GM19455 (cell line): ENCODE measurements around the gene PLXNA4.
"Not testable (repeated sequence)": the region's sequence is repeated elsewhere in the genome, so short reads cannot be mapped to it uniquely, and the experiment has no call there.

ENCODE experiments used
- ATAC-seq: cut with Tn5 transposase; IDR thresholded peaks from one replicate; pipeline ENCODE4 v1.9.1; 2021; ENCODE audit not compliant: unreplicated experiment

PLXNA4 gene

DNA sequence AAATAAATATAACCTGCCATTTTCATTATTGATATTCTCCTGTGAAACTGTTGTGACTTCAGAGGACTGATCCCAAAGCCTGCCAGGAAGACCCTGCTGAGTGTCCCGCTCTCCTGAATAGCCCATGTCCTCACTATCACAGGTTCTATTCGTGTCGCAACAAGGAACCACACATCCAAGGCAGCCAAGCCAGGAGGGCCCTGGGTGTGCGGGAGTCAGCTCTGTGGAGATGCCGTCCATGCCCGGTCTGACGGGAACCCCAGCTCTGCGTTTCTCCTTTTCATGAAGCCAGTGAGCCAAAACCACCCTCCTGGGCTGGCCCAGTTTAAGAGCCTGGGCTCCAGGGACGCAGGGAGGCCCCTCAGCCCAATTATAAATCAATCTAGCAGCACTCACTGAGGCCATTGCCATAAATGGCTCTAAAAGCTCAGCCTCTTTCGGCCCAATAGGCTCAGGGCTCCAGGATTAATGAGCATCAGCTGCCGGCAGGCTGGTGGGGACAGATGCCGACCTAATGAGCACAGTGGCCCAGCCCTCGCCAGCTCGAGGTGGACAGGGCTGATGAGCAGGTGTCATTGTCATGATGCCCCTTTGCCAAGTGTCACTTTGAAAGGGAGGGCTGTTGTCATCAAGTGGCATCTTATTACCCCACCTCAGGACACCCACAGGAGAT, 177.9 kb downstream of the PLXNA4 start:
- ATAC-seq: no peak

DNA sequence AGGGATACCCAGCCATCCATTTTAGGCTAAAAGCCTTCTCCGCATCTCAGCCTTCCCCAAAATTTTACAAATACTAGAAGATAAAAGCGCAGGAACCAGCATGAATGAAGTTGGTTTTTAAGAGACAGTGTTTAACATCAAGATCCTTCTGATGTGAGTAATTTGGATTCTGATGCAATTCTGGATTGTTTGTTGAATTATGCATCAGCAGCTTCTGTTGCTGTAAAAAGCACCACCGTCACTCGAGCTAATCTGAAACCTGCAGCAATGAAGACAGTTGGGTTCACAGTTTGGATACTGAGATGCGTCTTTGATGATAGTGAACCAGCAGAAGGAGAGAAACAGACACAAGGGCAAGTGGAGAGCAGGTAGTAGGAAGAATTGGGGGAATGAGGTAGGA, 179.2 kb downstream of the PLXNA4 start:
- no peak for ATAC-seq

DNA sequence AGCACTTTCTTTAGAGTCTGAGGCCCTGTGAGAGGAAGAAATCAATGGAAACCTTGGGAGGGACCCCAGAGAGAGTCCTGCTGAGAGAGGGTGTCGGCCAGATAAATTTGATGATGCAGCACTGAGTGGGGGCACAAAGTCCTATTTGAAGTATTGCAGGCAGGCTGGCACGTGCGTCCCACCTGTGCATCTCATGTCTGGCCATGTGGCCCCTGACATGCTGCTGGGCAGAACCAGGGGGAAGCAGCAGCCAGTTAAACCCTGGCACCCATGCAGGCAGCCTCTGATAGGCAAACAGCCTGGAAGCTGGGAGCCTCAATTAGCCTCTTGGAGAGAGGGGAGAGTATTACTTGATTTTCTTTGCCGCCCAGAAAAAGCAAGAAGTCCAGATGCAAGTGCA, 180.9 kb downstream of the PLXNA4 start:
- ATAC-seq: no peak

DNA sequence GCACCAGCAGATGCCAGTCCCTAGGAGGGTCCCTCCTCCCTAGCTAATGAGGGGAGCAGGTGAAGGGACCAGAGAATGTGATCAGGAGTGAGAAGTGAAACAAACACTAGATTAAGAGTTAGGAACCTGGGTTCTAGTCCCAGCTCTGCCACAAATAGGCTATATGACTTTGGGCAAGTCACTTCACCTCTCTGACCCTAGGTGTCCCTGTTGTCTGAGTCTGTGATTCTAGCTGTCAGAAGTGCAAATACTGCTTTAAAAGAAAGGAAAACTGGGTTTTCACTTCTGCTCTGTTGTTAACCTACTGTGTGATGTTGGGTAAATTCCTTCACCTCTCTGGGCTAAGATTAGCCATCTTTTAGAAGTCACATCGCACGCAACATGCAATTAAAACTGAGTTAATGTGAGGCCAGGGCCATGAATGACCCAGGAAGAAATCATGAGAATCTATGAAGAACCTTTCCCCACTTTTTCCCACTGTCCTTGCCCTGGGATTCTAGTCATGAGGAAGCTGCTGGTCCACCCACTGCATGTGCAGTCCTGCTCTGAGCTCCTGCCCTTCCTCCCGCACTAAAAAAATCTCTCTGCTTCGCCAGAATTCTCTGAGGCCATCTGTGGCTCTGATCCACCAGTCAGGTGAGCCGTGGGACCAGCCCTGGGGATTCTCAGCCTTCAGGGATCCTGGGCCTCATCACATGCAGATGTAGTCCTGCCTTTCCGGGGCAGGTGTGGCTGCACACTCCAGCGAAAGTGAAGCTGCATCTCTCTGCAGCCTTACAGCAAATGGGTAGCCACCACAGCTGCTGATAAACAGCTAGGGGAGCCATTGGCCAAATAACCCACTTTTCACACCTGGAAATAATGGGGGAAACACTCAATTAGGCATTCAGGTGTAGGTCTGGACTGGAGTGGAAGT, 181.7 kb downstream of the PLXNA4 start:
- ATAC-seq: no peak

DNA sequence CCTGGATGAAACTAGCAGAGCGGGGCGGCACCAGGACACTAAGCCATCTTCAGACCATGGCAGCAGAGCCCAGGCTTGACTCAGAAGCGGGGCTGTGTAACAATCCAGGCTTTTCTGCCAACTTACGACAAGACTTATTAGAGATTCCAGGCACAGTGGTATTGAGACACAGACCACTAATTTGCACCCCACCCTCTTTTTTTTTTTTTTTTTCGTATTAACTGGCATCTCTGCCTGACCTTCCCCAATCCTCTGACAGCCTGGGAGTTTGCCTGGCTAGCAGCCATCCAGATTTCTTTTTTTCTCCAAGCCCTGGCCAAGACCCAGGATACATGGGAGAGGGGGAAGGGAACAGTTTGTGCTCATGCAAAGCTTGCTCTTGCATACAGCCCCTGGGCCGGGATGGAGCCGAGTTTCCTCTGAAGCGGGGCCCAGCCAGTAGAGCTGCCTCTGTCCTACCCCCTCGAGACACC, 182.4 kb downstream of the PLXNA4 start:
- ATAC-seq: no peak

DNA sequence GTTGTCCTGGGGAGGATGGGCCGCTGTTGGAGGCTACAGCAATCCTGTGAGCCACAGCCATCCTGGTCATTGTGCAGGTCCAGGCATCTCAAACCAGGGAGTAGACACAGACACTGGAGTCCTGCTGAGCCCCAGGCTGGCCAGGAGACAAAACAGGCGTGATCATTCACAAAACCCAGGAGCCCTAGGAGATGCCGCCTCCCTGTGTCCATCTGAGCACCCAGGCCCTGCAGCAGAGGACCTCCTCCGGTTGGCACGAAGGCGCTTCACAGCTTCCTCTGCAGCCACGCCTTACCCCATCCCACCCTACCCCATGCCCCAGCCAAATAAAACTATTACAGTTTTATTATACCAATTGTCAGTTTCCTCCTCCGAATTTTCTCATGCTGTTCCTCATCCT, 183.6 kb downstream of the PLXNA4 start:
- ATAC-seq: no peak

DNA sequence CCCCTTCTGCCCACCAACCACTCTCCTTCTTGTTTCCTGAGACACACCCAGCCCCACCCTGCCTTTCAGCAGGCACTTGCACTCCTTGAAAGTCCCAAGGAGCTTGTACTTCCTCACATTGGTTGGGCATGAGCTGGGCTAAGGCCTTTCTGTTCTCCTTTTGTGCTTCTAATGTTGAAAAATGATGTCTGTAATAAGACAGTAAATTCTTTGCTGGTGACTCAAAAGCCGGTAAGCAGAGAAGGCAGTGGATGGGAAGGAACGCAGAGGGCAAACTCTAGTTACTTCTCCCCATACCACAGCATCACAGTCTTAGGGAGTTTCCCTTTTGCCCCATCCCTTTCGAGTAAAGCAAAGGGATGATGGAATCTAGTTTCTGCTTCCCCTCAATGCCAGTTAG, 185.6 kb downstream of the PLXNA4 start:
- ATAC-seq: no peak

DNA sequence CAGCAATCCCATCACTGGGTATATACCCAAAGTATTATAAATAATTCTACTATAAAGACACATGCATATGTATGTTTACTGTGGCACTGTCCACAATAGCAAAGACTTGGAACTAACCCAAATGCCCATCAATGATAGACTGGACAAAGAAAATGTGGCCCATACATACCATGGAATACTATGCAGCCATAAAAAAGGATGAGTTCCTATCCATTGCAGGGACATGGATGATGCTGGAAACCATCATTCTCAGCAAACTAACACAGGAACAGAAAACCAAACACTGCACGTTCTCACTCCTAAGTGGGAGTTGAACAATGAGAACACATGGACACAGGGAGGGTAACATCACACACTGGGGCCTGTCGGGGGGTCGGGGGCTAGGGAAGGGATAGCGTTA, 186.2 kb downstream of the PLXNA4 start:
- ATAC-seq: not testable (repeated sequence)

DNA sequence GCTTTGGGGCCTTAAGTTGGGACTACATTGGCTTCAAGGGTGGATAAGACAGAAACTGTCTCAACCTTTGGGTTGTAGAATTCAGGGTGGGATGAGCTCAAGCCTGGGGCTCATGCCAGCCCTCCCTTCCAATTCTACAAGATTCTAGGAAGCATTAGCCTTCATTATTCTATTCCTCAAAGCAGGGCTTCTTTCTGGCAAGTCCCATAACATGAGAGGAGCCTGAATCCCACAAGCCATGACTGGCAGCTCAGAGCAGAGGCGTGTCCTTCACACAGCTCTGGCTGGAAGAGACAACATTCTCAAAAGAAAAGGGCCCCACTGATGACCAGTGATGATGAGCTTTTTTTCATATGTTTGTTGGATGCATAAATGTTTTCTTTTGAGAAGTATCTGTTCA, 187.6 kb downstream of the PLXNA4 start:
- no peak for ATAC-seq

DNA sequence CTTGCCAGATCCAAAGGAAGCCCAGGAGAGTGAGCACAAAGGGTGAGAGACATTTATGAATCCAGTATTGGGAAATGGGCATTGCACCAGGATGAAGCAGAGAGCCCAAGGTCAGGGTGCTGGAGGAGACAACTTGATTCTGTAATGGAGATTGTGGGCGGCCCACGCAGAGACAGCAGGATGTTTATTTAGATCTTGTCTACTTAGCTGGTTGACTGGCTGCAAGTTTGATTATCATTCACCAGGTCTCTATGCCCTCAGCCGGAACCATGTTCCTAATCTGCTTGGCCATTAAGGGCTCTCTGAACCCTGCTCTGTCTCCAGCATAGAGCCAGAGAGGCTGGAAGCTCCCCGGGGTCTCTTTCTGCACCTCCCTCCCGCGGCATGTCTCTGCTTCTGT, 188.7 kb downstream of the PLXNA4 start:
- no peak for ATAC-seq

DNA sequence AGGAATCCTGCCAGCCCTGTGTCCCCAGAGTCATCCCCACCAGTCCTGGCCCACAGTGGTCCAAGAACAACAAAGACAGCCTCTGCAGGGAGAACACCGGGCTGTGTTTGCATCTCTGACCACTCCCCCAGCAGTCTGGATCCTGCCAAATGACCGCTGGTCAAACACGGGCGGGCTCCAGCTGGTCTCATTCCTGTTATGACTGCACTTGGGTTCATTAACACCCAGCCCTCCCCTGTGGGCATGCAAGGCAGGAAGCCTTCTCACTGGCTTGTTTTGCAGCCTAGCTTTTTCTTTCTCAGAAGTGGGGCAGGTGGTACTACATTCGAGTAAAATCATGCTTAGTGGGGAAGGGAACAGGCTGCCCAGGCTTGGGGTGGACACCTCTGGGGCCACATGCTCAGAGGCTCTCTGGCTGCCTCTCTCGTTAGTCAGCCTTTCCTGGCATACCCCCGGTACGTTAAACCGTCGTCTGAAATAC, 190.0 kb downstream of the PLXNA4 start:
- ATAC-seq: no peak

DNA sequence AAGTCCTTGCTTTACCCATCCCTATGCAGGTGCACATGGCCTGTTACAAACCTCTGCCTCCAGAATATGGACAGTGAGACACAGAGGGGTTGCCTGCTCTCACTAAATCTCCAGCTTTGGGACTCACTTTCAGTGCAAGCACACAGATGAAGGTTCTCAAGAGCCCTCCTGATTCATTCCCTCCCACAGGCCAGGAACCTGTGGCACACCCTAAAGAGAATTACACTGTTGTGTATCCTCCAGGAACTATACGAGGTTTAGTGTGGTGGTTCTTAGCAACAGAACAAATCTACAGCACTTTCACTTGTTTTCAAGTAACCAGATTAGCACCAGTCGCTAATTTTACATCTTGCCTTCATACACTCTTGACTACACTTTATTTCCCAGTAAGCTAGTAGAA, 192.3 kb downstream of the PLXNA4 start:
- no peak for ATAC-seq

DNA sequence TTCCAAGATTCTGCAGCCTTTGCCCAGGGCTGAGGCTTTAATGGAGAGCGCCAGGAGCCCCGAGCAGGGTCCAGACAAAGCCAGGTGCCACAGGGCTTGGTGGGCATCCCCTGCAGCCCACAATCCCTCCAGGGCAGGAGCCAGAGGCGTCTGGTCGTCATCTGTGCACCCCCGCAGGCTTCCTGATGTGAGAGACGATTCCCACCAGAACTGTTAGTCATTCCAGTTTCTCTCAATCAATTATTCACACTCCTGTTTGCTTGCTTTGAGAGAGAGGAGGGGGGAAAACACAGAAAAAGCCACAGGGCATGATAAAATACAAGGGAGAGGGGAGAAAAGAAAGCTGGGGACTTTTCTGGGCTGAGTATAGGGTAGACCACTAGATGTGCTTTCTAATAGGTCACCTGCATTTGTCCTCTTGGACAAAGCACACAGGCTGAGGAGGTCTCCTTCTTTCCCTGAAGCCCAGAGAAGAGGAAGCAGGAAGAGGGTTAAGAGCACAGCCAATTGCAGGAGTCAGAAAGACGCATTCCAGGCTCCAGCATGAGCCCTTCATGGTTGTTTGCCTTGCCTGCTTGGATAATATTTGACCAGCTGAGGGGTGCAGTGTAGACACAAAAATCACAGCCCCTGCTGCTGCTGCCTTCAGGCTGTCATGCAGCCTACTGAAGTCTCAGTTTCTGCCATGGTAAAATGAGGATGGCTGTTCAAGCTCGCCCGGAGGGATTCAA, 194.4 kb downstream of the PLXNA4 start:
- no peak for ATAC-seq

DNA sequence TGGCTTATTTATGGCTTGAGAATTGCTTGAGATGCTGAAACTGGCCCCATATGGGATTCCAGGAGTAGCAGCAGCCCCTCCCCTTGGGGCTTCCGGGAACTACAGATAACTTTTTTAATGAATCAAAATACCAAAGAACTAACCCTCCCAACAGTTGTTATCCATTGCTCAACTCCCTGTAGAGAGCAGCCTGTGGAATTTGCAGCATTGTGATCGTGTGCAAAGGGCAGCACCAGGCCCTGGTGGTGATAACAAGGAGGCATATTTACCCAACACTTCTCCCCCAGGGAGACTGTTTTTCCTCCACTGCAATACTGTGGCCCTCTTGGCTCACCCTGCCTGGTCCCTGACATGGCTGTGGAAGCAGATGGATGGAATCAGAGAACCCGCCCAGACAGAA, 196.2 kb downstream of the PLXNA4 start:
- no peak for ATAC-seq

DNA sequence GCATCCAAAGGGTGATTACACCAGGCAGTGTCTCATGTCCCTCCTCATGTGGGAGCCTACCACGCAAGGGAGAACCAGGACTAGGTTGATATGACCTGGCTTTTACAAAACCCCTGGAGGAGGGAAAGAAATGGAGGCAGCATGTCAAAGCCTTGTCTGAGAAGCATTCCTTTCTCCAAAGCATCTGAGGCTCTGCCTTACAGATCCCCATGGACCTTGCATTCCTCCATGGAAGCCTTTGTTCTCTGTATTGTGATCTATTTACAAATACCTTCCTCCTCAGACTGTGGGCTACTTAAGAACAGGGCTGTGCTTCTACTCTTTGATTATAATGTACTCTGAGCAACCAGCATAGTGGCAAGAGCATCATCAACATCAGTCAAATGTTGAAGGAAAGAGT, 197.0 kb downstream of the PLXNA4 start:
- no peak for ATAC-seq

DNA sequence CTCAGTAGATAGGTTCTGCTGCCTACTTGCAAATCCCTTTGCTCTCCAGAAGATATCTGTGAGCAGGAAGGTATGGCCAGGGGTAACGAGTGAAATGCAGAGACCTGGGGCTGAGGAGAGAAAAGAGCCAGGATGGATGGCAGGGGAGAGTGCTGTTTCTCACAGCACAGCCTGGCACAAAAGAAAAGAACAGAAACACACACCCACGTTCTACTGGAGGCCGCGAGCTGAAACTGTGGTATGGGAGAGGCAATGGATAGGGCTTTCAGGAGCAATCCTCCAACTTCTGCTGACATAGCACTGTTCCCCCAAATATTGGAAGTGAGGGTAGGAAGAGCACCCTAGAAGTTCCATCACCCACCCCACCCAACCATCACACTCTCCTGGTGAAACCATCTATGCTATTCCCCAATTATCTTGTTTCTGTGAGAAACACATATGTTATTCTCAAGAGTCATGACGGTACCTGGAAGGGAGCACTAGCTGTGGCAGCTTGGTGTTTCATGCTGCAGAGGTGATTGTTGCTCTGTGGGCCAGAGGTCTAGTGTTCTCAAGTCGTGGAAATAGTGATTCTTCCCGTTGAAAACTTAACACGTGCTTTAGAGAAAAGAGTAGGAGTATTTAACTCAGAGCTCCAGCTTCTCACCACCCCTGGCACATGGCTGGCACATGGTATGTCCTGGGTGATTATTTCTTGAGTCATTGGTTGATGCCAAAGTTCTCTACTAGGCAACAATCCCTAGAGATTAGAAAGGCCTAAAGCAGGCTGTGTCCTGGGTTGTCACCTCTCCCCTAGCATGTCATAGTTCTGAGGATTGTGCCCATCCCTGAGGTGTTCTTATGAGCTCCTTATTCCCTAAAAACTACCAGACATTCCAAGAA, 198.3 kb downstream of the PLXNA4 start:
- ATAC-seq: no peak

DNA sequence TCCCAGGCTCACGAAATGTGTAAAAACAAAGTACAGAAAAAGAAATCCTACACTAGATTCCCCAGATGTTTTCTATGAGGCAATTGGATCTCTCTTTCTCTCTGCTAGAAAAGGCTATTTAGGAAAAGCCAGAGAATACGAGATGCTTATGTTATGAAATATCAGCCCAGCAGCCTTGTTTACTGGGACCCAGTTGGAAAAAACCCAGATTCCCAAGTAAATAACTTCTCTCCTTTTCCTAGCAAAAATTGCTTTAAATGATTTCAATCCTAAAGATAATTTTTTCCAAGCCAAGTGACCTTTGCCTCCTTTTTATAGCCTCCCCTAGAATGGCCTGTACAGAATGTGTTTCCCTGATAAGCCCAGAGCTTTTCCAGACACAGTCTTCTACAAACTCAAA, 199.3 kb downstream of the PLXNA4 start:
- ATAC-seq: no peak

DNA sequence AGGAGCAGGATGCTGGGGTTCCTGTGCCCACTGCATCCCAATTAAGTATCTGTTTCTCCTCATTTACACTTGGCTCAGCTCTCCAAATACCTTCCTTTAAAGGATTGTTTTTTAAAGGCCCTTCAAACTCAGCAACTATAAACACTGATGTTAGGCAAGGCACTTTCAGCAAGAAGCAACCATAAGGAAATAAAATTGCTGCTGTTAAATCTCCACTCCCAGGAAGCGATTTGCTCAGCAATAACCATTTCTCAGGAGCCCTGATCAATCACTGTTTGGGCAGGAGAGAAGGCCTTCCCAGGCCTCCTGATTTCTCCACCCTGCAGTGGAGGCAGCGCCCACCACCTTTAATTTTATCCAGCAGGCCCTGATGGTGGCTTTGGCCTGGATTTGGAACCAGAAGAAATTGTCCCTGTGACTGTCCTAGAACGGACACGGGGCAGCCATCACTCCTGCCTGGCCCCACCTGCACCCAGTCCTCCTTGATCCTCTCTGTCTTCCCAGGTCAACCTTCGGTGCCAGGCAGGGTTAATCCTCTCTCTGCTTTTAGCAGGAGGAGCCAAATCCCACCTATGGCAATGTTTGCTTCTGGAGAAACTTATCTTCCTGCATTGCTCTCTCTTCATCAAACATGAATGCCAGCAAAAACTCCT, 199.8 kb downstream of the PLXNA4 start:
- ATAC-seq: no peak

DNA sequence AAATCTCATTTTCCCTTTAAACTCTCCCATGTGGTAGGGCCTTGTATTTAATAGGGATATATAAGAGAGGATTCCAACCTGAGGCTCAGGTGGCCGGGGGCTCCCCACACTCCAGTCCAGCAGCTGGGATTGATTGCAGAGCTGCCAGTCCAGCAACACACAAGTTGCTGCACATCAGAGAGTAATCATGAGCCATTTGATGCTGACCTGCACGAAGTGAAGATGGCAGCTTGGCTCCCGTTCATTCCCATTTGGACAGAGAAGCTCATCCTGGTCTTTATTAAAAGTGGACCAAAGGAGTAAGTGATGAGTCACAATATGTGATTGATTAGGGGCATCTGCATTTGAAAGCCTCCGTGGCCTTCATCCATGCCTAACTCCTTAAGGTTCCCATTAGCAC, 202.4 kb downstream of the PLXNA4 start:
- no peak for ATAC-seq

DNA sequence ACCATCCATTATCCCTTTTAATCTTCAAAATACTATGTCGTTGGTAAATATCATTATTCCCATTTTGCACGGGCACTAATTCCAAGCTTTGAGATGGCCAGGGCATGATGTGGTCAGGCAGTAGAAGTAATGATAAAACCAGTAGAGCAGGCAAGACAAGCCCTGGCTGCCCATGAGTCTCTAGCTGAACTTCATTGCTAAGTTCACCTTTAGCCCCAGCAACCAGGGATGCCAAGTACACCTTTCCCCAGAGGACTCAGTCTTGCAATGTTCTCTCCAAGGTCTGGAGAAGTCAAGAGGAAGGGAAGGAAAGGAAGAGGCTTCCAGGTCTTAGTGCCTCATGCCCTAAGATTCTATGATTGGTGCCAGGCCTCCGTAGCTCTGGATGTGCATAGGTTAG, 203.2 kb downstream of the PLXNA4 start:
- no peak for ATAC-seq
